Astrocyte (in vitro differentiated cells and primary cell): Measurements from ENCODE around the gene MYLK3. TPM values are rescaled to one million over a fixed set of nuclear protein-coding genes. Genes with fewer than 3 reads are reported as not detected.

Experiments
- DNase-seq: peaks from one replicate; pipeline ENCODE4 v3.0.0-alpha.2; 2010; ENCODE audit warnings: low read depth
- FAIRE-seq: peaks from 2 replicates; lab custom pipeline; 2011; peaks lifted over from hg19 to GRCh38; lab: Jason Lieb, UNC
- H2AFZ ChIP-seq: 2 replicates; pipeline ENCODE4 v1.6.0; 2012; ENCODE audit warnings: low read depth, low read length, inconsistent platforms
- H3K27ac ChIP-seq: 2 replicates; pipeline ENCODE4 v1.5.1; 2011; ENCODE audit warnings: low read depth, low read length, inconsistent platforms
- H3K27me3 ChIP-seq: 2 replicates; pipeline ENCODE4 v1.6.0; 2011; ENCODE audit warnings: low read length, inconsistent platforms; ENCODE audit not compliant: insufficient read depth
- H3K36me3 ChIP-seq: 2 replicates; pipeline ENCODE4 v1.5.1; 2011; ENCODE audit warnings: low read length, inconsistent platforms; ENCODE audit not compliant: insufficient read depth
- H3K4me1 ChIP-seq: 2 replicates; pipeline ENCODE4 v1.5.1; 2011; ENCODE audit warnings: low read length, inconsistent platforms; ENCODE audit not compliant: insufficient read depth
- H3K4me2 ChIP-seq: 2 replicates; pipeline ENCODE4 v1.6.0; 2012; ENCODE audit warnings: low read length, inconsistent platforms
- H3K4me3 ChIP-seq: 2 replicates; pipeline ENCODE4 v1.5.1; 2011; ENCODE audit warnings: low read depth, mild to moderate bottlenecking, low read length, inconsistent platforms; ENCODE audit not compliant: insufficient read depth
- H3K79me2 ChIP-seq: 2 replicates; pipeline ENCODE4 v1.6.0; 2012; ENCODE audit warnings: mild to moderate bottlenecking, low read length, inconsistent platforms; ENCODE audit not compliant: insufficient read depth
- H3K9ac ChIP-seq: 2 replicates; pipeline ENCODE4 v1.6.0; 2012; ENCODE audit warnings: mild to moderate bottlenecking, low read length, inconsistent platforms
- H3K9me3 ChIP-seq: 2 replicates; pipeline ENCODE4 v1.5.1; 2012; ENCODE audit warnings: low read depth, mild to moderate bottlenecking, low read length, inconsistent platforms; ENCODE audit not compliant: insufficient read depth
- H4K20me1 ChIP-seq: 2 replicates; pipeline ENCODE4 v1.6.0; 2012; ENCODE audit warnings: low read length, inconsistent platforms; ENCODE audit not compliant: insufficient read depth
- H3K27ac Mint-ChIP-seq: one replicate; pipeline ENCODE4 v1.8.0; 2021; ENCODE audit warnings: mild to moderate bottlenecking, mixed read lengths; ENCODE audit not compliant: unreplicated experiment
- H3K27me3 Mint-ChIP-seq: one replicate; pipeline ENCODE4 v1.8.0; 2021; ENCODE audit warnings: low read depth, mixed read lengths; ENCODE audit not compliant: unreplicated experiment
- H3K36me3 Mint-ChIP-seq: one replicate; pipeline ENCODE4 v1.8.0; 2021; ENCODE audit warnings: low read depth, mixed read lengths; ENCODE audit not compliant: unreplicated experiment
- H3K4me1 Mint-ChIP-seq: one replicate; pipeline ENCODE4 v1.8.0; 2021; ENCODE audit warnings: low read depth, mixed read lengths; ENCODE audit not compliant: unreplicated experiment
- H3K4me3 Mint-ChIP-seq: one replicate; pipeline ENCODE4 v1.8.0; 2021; ENCODE audit warnings: mild to moderate bottlenecking, moderate library complexity, mixed read lengths; ENCODE audit not compliant: unreplicated experiment
- H3K9me3 Mint-ChIP-seq: one replicate; pipeline ENCODE4 v1.8.0; 2021; ENCODE audit warnings: mild to moderate bottlenecking, mixed read lengths; ENCODE audit not compliant: unreplicated experiment
- EZH2 ChIP-seq: IDR thresholded peaks from 2 replicates; pipeline ENCODE4 v1.6.1; 2012; ENCODE audit warnings: mild to moderate bottlenecking, low read length, inconsistent platforms; ENCODE audit not compliant: insufficient read depth
- total RNA-seq: library from RNA; stranded (reverse); gene quantifications from 2 replicates; pipeline ENCODE4 v1.2.1, GENCODE V29; 2021
- TF ChIP-seq, protein P1 (sequence below): IDR thresholded peaks from 2 replicates; pipeline ENCODE4 v1.5.1; 2011; ENCODE audit warnings: low read depth, mild to moderate bottlenecking, inconsistent platforms, low read length, moderate library complexity; ENCODE audit not compliant: insufficient read depth

Gene MYLK3
- total RNA-seq, 1 donor from 2014 or later: 1.3 TPM

DNA sequence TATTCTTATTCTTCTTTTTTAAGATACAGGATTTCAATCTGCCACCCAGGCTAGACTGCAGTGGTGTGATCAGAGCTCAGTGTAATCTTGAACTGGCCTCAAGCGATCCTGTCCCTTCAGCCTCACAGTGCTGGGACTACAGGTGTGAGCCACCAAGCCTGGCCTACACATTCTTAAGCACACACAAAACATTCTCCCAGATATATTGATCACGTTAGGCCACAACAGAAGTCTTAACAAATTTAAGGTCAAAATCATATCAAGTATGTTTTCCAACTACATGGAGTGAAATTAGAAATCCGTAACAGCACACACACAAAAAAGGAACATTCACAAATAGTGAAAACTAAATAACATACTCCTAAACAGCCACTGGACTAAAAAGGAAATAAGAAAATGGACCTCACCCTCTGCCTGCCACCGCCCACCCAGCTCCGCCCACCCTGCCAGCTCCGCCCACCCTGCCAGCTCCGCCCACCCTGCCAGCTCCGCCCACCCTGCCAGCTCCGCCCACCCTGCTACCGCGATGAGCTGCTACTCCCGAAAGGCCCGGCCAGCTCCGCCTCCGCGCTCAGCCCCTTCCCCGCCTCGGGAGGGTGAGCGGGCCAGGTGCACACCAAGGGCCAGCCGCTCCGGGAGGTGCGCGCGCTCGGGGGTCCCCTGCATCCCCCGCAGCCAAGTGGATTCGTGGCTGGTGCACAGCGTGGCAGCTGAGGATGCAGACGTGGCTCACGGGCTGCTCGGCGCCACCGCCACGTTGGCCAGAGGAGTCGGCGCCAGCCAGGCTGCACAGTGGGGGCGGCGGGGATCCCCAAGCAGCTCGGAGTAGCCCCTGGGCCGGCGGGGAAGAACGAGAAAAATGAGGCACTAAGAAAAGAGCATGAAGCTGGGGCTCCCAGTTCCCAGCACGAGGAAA, 41.6 kb upstream of the MYLK3 start:
- Histone ChIP-seq H3K27me3 (no peaks in the 10 kb centered on the region), H3K36me3 (no peaks in the 10 kb centered on the region), H3K79me2 (no peaks in the 10 kb centered on the region), H3K27ac (peak overlapping the region; percentile 6), H3K9ac (peak overlapping the region; percentile 75), H3K4me1 (peaks cover 6% of the 10 kb centered on the region), H3K4me3 (peak overlapping the region; percentile 50), H2AFZ (peak overlapping the region; percentile 89), H3K9me3 (no peaks in the 10 kb centered on the region), H4K20me1 (no peaks in the 10 kb centered on the region), H3K4me2 (peak overlapping the region; percentile 82)
- TF ChIP-seq, protein P1, sequence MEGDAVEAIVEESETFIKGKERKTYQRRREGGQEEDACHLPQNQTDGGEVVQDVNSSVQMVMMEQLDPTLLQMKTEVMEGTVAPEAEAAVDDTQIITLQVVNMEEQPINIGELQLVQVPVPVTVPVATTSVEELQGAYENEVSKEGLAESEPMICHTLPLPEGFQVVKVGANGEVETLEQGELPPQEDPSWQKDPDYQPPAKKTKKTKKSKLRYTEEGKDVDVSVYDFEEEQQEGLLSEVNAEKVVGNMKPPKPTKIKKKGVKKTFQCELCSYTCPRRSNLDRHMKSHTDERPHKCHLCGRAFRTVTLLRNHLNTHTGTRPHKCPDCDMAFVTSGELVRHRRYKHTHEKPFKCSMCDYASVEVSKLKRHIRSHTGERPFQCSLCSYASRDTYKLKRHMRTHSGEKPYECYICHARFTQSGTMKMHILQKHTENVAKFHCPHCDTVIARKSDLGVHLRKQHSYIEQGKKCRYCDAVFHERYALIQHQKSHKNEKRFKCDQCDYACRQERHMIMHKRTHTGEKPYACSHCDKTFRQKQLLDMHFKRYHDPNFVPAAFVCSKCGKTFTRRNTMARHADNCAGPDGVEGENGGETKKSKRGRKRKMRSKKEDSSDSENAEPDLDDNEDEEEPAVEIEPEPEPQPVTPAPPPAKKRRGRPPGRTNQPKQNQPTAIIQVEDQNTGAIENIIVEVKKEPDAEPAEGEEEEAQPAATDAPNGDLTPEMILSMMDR: no peak
- TF ChIP-seq EZH2: no peak
- peak overlapping the region; percentile 71 for H3K27ac Mint-ChIP-seq
- no peaks in the 10 kb centered on the region for H3K27me3 Mint-ChIP-seq
- H3K4me1 Mint-ChIP-seq: peaks cover 7% of the 10 kb centered on the region
- H3K36me3 Mint-ChIP-seq: peaks cover 6% of the 10 kb centered on the region
- peaks cover 6% of the 10 kb centered on the region for H3K9me3 Mint-ChIP-seq
- DNase-seq (peak; percentile 46), FAIRE-seq (no peak)
- H3K4me3 Mint-ChIP-seq: peak overlapping the region; percentile 66

DNA sequence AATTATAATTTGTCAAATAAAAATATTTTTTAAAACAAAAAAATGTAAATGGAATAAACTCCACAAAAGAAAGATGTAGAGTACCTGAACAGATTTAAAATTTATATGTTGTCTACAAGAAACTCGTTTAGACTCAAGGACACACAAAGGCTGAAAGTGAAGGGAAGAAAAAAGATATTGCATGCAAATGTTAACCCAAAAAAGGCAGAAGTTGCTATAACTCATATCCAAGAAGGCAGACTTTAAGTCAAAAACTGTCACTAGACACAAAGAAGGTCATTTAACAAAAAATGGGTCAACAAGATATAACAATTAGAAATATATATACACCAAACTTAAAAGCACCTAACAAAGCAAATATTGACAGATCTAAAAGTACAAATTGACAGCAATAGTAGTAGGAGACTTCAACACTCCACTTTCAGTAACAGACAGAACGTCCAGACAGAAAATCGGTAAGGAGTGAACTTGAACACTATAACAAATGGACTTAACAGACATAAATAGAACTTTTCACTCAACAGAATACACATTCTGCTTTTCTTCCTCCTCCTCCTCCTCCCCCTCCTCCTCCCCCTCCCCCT, 40.8 kb upstream of the MYLK3 start:
- Mint-ChIP-seq H3K4me1 (peaks cover 8% of the 10 kb centered on the region), H3K9me3 (peaks cover 6% of the 10 kb centered on the region), H3K4me3 (no peak overlapping the region), H3K27ac (no peak overlapping the region), H3K36me3 (peaks cover 4% of the 10 kb centered on the region), H3K27me3 (no peaks in the 10 kb centered on the region)
- no peak overlapping the region for H2AFZ ChIP-seq
- TF ChIP-seq, protein P1: no peak
- no peak for TF ChIP-seq EZH2
- H3K36me3 ChIP-seq: no peaks in the 10 kb centered on the region
- no peaks in the 10 kb centered on the region for H3K79me2 ChIP-seq
- H3K9ac ChIP-seq: no peak overlapping the region
- no peak overlapping the region for H3K27ac ChIP-seq
- no peak overlapping the region for H3K4me2 ChIP-seq
- no peaks in the 10 kb centered on the region for H3K9me3 ChIP-seq
- no peaks in the 10 kb centered on the region for H4K20me1 ChIP-seq
- DNase-seq (no peak), FAIRE-seq (no peak)
- H3K4me1 ChIP-seq: peaks cover 6% of the 10 kb centered on the region
- no peak overlapping the region for H3K4me3 ChIP-seq
- H3K27me3 ChIP-seq: no peaks in the 10 kb centered on the region
